ENCODE data around the gene TGM4. TPM values are rescaled to one million over a fixed set of nuclear protein-coding genes. Genes with fewer than 3 reads are reported as not detected.

TGM4 gene
- total and polyA plus RNA-seq, 2 experiments from 2014 or later = not detected

DNA sequence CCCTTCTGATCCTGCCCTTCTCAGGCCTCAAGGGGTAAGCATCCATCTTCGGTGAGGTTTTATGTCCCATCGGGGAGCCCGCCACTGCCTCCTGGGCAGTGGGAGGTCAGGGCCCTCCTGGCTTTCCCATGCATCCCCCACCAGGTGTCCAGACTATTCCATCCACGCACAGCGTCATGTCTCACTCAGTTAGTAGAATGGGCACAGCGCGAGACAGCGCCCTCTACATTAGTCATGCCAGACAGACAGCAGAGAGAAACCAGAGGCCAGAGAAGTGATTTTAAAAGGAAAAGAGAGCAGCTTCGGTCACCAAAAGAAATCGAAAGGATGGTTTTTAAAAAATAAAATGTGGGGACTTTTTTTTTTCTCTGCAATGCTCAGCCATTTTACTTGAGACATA is 51.8 kb downstream of the TGM4 start:
- ATAC-seq = peak; percentile 65
- TF ChIP-seq POLR2AphosphoS5 (IDR thresholded peaks at IDR 0.05; ENCODE audit: low read depth) (no peak), ZNF331 (CRISPR knock-in tag; IDR thresholded peaks at IDR 0.05; ENCODE audit: low read depth) (no peak), EZH2 (IDR thresholded peaks at IDR 0.05; ENCODE audit: low read depth, unreplicated experiment) (no peak), NANOG (IDR thresholded peaks at IDR 0.05; ENCODE audit: borderline replicate concordance) (no peak), EZH2phosphoT487 (IDR thresholded peaks at IDR 0.05; ENCODE audit: unreplicated experiment) (no peak), STAT1 (IDR thresholded peaks at IDR 0.05; ENCODE audit: unreplicated experiment) (no peak)
- TF ChIP-seq, protein P1, sequence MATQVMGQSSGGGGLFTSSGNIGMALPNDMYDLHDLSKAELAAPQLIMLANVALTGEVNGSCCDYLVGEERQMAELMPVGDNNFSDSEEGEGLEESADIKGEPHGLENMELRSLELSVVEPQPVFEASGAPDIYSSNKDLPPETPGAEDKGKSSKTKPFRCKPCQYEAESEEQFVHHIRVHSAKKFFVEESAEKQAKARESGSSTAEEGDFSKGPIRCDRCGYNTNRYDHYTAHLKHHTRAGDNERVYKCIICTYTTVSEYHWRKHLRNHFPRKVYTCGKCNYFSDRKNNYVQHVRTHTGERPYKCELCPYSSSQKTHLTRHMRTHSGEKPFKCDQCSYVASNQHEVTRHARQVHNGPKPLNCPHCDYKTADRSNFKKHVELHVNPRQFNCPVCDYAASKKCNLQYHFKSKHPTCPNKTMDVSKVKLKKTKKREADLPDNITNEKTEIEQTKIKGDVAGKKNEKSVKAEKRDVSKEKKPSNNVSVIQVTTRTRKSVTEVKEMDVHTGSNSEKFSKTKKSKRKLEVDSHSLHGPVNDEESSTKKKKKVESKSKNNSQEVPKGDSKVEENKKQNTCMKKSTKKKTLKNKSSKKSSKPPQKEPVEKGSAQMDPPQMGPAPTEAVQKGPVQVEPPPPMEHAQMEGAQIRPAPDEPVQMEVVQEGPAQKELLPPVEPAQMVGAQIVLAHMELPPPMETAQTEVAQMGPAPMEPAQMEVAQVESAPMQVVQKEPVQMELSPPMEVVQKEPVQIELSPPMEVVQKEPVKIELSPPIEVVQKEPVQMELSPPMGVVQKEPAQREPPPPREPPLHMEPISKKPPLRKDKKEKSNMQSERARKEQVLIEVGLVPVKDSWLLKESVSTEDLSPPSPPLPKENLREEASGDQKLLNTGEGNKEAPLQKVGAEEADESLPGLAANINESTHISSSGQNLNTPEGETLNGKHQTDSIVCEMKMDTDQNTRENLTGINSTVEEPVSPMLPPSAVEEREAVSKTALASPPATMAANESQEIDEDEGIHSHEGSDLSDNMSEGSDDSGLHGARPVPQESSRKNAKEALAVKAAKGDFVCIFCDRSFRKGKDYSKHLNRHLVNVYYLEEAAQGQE (IDR thresholded peaks at IDR 0.05; ENCODE audit: unreplicated experiment) = no peak
- TF ChIP-seq, protein P2, sequence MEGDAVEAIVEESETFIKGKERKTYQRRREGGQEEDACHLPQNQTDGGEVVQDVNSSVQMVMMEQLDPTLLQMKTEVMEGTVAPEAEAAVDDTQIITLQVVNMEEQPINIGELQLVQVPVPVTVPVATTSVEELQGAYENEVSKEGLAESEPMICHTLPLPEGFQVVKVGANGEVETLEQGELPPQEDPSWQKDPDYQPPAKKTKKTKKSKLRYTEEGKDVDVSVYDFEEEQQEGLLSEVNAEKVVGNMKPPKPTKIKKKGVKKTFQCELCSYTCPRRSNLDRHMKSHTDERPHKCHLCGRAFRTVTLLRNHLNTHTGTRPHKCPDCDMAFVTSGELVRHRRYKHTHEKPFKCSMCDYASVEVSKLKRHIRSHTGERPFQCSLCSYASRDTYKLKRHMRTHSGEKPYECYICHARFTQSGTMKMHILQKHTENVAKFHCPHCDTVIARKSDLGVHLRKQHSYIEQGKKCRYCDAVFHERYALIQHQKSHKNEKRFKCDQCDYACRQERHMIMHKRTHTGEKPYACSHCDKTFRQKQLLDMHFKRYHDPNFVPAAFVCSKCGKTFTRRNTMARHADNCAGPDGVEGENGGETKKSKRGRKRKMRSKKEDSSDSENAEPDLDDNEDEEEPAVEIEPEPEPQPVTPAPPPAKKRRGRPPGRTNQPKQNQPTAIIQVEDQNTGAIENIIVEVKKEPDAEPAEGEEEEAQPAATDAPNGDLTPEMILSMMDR (conservative IDR thresholded peaks at IDR 0.05; ENCODE audit: low read depth in 2 of 2) = peak; percentile 58 to 65
- Histone ChIP-seq H3K79me2 (replicated peaks; ENCODE audit: insufficient read depth) (no peaks in the 10 kb centered on the region), H3K36me3 (ENCODE audit: insufficient read depth) (no peaks in the 10 kb centered on the region; the same call in 1 of the 2 replicates), H3K4me3 (no peak overlapping the region), H3K9me2 (ENCODE audit: insufficient read depth) (no peaks in the 10 kb centered on the region), H3K27me3 (ENCODE audit: insufficient read depth) (no peaks in the 10 kb centered on the region), H4K20me1 (replicated peaks; ENCODE audit: insufficient read depth) (no peaks in the 10 kb centered on the region; the same call in 1 of the 2 replicates), H3K4me2 (no peak overlapping the region), H3K27ac (ENCODE audit: low read depth) (no peak overlapping the region), H3F3A (replicated peaks; ENCODE audit: low read depth) (no peaks in the 10 kb centered on the region), H3K4me1 (ENCODE audit: insufficient read depth) (no peaks in the 10 kb centered on the region), H2AFZ (no peak overlapping the region)
- Mint-ChIP-seq H3K4me3 (no peak overlapping the region), H3K27ac (no peak overlapping the region), H3K27me3 (ENCODE audit: insufficient read depth, low read depth, poor library complexity) (peaks cover 7% of the 10 kb centered on the region), H3K36me3 (ENCODE audit: low read depth) (peaks cover 26% of the 10 kb centered on the region), H3K4me1 (no peaks in the 10 kb centered on the region), H3K9me3 (no peaks in the 10 kb centered on the region)
- peak; percentile 47 for DNase-seq (ENCODE audit: low spot score)

DNA sequence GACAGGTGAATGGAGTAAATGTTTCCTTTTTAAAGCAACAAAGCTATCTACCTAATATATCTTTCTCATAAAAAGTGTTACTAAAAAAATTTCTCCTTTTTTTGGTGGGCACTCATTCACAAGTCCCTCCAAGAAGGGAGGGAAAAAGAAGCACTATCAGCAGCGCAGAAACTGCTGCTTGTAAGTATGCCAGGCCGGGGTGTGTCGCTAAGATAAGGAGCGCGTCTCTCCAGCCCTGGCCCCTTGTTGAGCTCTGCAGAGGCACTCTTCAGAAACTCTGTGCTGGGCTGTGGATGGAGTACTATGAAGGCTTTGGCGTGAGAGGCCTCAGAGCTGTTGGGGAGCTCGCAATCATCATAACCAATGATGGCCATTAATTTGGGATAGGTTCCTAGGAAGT is 52.5 kb downstream of the TGM4 start:
- peaks cover 26% of the 10 kb centered on the region for H3K36me3 Mint-ChIP-seq (ENCODE audit: low read depth)
- TF ChIP-seq, protein P3, sequence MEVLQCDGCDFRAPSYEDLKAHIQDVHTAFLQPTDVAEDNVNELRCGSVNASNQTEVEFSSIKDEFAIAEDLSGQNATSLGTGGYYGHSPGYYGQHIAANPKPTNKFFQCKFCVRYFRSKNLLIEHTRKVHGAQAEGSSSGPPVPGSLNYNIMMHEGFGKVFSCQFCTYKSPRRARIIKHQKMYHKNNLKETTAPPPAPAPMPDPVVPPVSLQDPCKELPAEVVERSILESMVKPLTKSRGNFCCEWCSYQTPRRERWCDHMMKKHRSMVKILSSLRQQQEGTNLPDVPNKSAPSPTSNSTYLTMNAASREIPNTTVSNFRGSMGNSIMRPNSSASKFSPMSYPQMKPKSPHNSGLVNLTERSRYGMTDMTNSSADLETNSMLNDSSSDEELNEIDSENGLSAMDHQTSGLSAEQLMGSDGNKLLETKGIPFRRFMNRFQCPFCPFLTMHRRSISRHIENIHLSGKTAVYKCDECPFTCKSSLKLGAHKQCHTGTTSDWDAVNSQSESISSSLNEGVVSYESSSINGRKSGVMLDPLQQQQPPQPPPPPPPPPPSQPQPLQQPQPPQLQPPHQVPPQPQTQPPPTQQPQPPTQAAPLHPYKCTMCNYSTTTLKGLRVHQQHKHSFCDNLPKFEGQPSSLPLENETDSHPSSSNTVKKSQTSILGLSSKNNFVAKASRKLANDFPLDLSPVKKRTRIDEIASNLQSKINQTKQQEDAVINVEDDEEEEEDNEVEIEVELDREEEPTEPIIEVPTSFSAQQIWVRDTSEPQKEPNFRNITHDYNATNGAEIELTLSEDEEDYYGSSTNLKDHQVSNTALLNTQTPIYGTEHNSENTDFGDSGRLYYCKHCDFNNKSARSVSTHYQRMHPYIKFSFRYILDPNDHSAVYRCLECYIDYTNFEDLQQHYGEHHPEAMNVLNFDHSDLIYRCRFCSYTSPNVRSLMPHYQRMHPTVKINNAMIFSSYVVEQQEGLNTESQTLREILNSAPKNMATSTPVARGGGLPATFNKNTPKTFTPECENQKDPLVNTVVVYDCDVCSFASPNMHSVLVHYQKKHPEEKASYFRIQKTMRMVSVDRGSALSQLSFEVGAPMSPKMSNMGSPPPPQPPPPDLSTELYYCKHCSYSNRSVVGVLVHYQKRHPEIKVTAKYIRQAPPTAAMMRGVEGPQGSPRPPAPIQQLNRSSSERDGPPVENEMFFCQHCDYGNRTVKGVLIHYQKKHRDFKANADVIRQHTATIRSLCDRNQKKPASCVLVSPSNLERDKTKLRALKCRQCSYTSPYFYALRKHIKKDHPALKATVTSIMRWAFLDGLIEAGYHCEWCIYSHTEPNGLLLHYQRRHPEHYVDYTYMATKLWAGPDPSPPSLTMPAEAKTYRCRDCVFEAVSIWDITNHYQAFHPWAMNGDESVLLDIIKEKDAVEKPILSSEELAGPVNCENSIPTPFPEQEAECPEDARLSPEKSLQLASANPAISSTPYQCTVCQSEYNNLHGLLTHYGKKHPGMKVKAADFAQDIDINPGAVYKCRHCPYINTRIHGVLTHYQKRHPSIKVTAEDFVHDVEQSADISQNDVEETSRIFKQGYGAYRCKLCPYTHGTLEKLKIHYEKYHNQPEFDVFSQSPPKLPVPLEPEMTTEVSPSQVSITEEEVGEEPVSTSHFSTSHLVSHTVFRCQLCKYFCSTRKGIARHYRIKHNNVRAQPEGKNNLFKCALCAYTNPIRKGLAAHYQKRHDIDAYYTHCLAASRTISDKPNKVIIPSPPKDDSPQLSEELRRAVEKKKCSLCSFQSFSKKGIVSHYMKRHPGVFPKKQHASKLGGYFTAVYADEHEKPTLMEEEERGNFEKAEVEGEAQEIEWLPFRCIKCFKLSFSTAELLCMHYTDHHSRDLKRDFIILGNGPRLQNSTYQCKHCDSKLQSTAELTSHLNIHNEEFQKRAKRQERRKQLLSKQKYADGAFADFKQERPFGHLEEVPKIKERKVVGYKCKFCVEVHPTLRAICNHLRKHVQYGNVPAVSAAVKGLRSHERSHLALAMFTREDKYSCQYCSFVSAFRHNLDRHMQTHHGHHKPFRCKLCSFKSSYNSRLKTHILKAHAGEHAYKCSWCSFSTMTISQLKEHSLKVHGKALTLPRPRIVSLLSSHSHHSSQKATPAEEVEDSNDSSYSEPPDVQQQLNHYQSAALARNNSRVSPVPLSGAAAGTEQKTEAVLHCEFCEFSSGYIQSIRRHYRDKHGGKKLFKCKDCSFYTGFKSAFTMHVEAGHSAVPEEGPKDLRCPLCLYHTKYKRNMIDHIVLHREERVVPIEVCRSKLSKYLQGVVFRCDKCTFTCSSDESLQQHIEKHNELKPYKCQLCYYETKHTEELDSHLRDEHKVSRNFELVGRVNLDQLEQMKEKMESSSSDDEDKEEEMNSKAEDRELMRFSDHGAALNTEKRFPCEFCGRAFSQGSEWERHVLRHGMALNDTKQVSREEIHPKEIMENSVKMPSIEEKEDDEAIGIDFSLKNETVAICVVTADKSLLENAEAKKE (CRISPR knock-in tag; IDR thresholded peaks at IDR 0.05) = no peak
- no peak for TF ChIP-seq ZNF114 (CRISPR knock-in tag; IDR thresholded peaks at IDR 0.05)

More for the DNA sequence above, 52.5 kb downstream of the TGM4 start:
- DNase-seq (ENCODE audit: low spot score) (no peak), ATAC-seq (no peak)
- H3K9me2 ChIP-seq (ENCODE audit: insufficient read depth) = no peaks in the 10 kb centered on the region
- no peaks in the 10 kb centered on the region for H3K9me3 Mint-ChIP-seq
- H4K20me1 ChIP-seq (replicated peaks; ENCODE audit: insufficient read depth) = no peaks in the 10 kb centered on the region; the same call in 1 of the 2 replicates
- H3K27me3 Mint-ChIP-seq (ENCODE audit: insufficient read depth, low read depth, poor library complexity) = peaks cover 8% of the 10 kb centered on the region
- H3K27ac ChIP-seq (ENCODE audit: low read depth) = no peak overlapping the region
- H3K4me1 Mint-ChIP-seq = no peaks in the 10 kb centered on the region
- no peaks in the 10 kb centered on the region for H3K27me3 ChIP-seq (ENCODE audit: insufficient read depth)
- H3K36me3 ChIP-seq (ENCODE audit: insufficient read depth) = no peaks in the 10 kb centered on the region; the same call in 1 of the 2 replicates
- no peak overlapping the region for H3K4me3 ChIP-seq
- H3K79me2 ChIP-seq (replicated peaks; ENCODE audit: insufficient read depth) = no peaks in the 10 kb centered on the region
- no peaks in the 10 kb centered on the region for H3F3A ChIP-seq (replicated peaks; ENCODE audit: low read depth)
- no peaks in the 10 kb centered on the region for H3K4me1 ChIP-seq (ENCODE audit: insufficient read depth)
- no peak overlapping the region for H2AFZ ChIP-seq
- H3K27ac Mint-ChIP-seq = no peak overlapping the region
- H3K4me2 ChIP-seq = no peak overlapping the region
- H3K4me3 Mint-ChIP-seq = no peak overlapping the region
